SJCRH30 (cell line): Measurements from ENCODE around the gene DCBLD2. TPM values are rescaled to one million over a fixed set of nuclear protein-coding genes. Genes with fewer than 3 reads are reported as not detected.

Source experiments
- DNase-seq, 2 experiments: peaks; one replicate each; pipeline ENCODE4 v3.0.0-alpha.2; 2015 to 2020
- H3K27ac ChIP-seq: fragments of 250-450 bp; sonication (Bioruptor Pico); 2 replicates; pipeline ENCODE4 v1.5.1; 2020; ENCODE audit warnings: mild to moderate bottlenecking, moderate library complexity
- H3K27me3 ChIP-seq: fragments of 250-450 bp; sonication (Bioruptor Pico); 2 replicates; pipeline ENCODE4 v1.5.1; 2020; ENCODE audit warnings: mild to moderate bottlenecking, moderate library complexity
- H3K36me3 ChIP-seq: fragments of 250-450 bp; sonication (Bioruptor Pico); 2 replicates; pipeline ENCODE4 v1.5.1; 2020; ENCODE audit warnings: mild to moderate bottlenecking, moderate library complexity
- H3K4me1 ChIP-seq: fragments of 250-450 bp; sonication (Bioruptor Pico); 2 replicates; pipeline ENCODE4 v1.5.1; 2020; ENCODE audit warnings: mild to moderate bottlenecking, moderate library complexity
- H3K4me3 ChIP-seq: fragments of 250-450 bp; sonication (Bioruptor Pico); 2 replicates; pipeline ENCODE4 v1.5.1; 2020; ENCODE audit warnings: mild to moderate bottlenecking, moderate library complexity
- H3K9me3 ChIP-seq: fragments of 250-450 bp; sonication (Bioruptor Pico); replicated peaks from 2 replicates; pipeline ENCODE4 v1.5.1; 2020; ENCODE audit warnings: mild to moderate bottlenecking, moderate library complexity
- total RNA-seq: library from RNA; depleted of rRNA; stranded (reverse); fragments of >200 nt; shearing (Covaris generic); gene quantifications from 2 replicates; pipeline ENCODE4 v1.2.3, GENCODE V29; 2014; rRNA removed

The DCBLD2 gene
- total RNA-seq, result 56.6 and 61.3 TPM in 2 replicates

- Histone ChIP-seq H3K27me3 (no peaks in the 10 kb centered on the region), H3K36me3 (no peaks in the 10 kb centered on the region), H3K4me1 (0 out of 2 replicates have a peak, but pooled peaks cover 4% of the 10 kb centered on the region), H3K27ac (peak within 1 kb of the TSS; percentile 73), H3K9me3 (no peaks in the 10 kb centered on the region), H3K4me3 (peak within 1 kb of the TSS; percentile 92)
- peak; percentile 99 for DNase-seq
Measured at GRCh38 chr3:98901392-98902350, at the start of gene DCBLD2. Gene DCBLD2, minus strand, starts transcription at chr3:98901695. Its CDS starts 369 bp downstream, at chr3:98901326.

GRCh38 chr3:98945666-98946065 is 44.2 kb upstream of the DCBLD2 start:
- Histone ChIP-seq H3K27ac (no peak overlapping the region), H3K9me3 (no peaks in the 10 kb centered on the region), H3K4me1 (no peaks in the 10 kb centered on the region), H3K4me3 (no peak overlapping the region), H3K27me3 (no peaks in the 10 kb centered on the region), H3K36me3 (no peaks in the 10 kb centered on the region)
- DNase-seq, result no peak

- no peak for DNase-seq
- Histone ChIP-seq H3K27me3 (no peaks in the 10 kb centered on the region), H3K4me3 (no peak overlapping the region), H3K36me3 (no peaks in the 10 kb centered on the region), H3K27ac (no peak overlapping the region), H3K9me3 (no peaks in the 10 kb centered on the region), H3K4me1 (no peaks in the 10 kb centered on the region)
Measured at GRCh38 chr3:98945101-98945524, 43.6 kb upstream of the DCBLD2 start.

- H3K36me3 ChIP-seq, result no peaks in the 10 kb centered on the region
Measured at GRCh38 chr3:98930413-98930812, 28.9 kb upstream of the DCBLD2 start.

GRCh38 chr3:98921957-98922356 is 20.5 kb upstream of the DCBLD2 start:
- H3K27me3 ChIP-seq, result no peaks in the 10 kb centered on the region
- H3K27ac ChIP-seq, result no peak overlapping the region
- no peaks in the 10 kb centered on the region for H3K36me3 ChIP-seq
- no peak for DNase-seq
- H3K9me3 ChIP-seq, result no peaks in the 10 kb centered on the region
- no peak overlapping the region for H3K4me3 ChIP-seq
- no peaks in the 10 kb centered on the region for H3K4me1 ChIP-seq

More at GRCh38 chr3:98930413-98930812, 28.9 kb upstream of the DCBLD2 start:
- peaks cover 5% of the 10 kb centered on the region for H3K9me3 ChIP-seq
- H3K4me3 ChIP-seq, result no peak overlapping the region
- H3K27me3 ChIP-seq, result no peaks in the 10 kb centered on the region
- DNase-seq, result no peak
- no peaks in the 10 kb centered on the region for H3K4me1 ChIP-seq
- no peak overlapping the region for H3K27ac ChIP-seq

GRCh38 chr3:98920166-98920565 is 18.7 kb upstream of the DCBLD2 start:
- Histone ChIP-seq H3K27ac (no peak overlapping the region), H3K4me3 (no peak overlapping the region), H3K4me1 (no peaks in the 10 kb centered on the region), H3K27me3 (no peaks in the 10 kb centered on the region; the same call in 1 of the 2 replicates), H3K36me3 (no peaks in the 10 kb centered on the region), H3K9me3 (no peaks in the 10 kb centered on the region)
- no peak for DNase-seq

GRCh38 chr3:98918586-98918985 is 17.1 kb upstream of the DCBLD2 start:
- Histone ChIP-seq H3K4me3 (no peak overlapping the region), H3K9me3 (no peaks in the 10 kb centered on the region), H3K4me1 (no peaks in the 10 kb centered on the region), H3K27me3 (no peaks in the 10 kb centered on the region; the same call in none of the 2 replicates), H3K27ac (no peak overlapping the region), H3K36me3 (no peaks in the 10 kb centered on the region)
- DNase-seq, result no peak

- Histone ChIP-seq H3K36me3 (no peaks in the 10 kb centered on the region), H3K4me1 (no peaks in the 10 kb centered on the region), H3K9me3 (no peaks in the 10 kb centered on the region), H3K27me3 (no peaks in the 10 kb centered on the region; the same call in none of the 2 replicates), H3K27ac (no peak overlapping the region), H3K4me3 (no peak overlapping the region)
- no peak for DNase-seq
Measured at GRCh38 chr3:98917608-98918007, 16.1 kb upstream of the DCBLD2 start.

GRCh38 chr3:98914210-98915080 is 12.9 kb upstream of the DCBLD2 start:
- H3K4me3 ChIP-seq, result no peak overlapping the region
- no peak for DNase-seq
- no peaks in the 10 kb centered on the region; the same call in none of the 2 replicates for H3K27me3 ChIP-seq
- peaks cover 3% of the 10 kb centered on the region for H3K9me3 ChIP-seq
- no peaks in the 10 kb centered on the region for H3K4me1 ChIP-seq
- no peaks in the 10 kb centered on the region for H3K36me3 ChIP-seq
- no peak overlapping the region for H3K27ac ChIP-seq

- Histone ChIP-seq H3K27me3 (no peaks in the 10 kb centered on the region; the same call in none of the 2 replicates), H3K9me3 (peaks cover 10% of the 10 kb centered on the region), H3K27ac (no peak overlapping the region), H3K36me3 (no peaks in the 10 kb centered on the region), H3K4me1 (no peaks in the 10 kb centered on the region), H3K4me3 (no peak overlapping the region)
- DNase-seq, result no peak
Measured at GRCh38 chr3:98912448-98912847, 11.0 kb upstream of the DCBLD2 start.

GRCh38 chr3:98906230-98906629 is 4.7 kb upstream of the DCBLD2 start:
- no peaks in the 10 kb centered on the region for H3K27me3 ChIP-seq
- DNase-seq, result no peak
- H3K27ac ChIP-seq, result no peak overlapping the region
- H3K9me3 ChIP-seq, result peaks cover 10% of the 10 kb centered on the region
- no peaks in the 10 kb centered on the region for H3K36me3 ChIP-seq
- H3K4me1 ChIP-seq, result no peaks in the 10 kb centered on the region
- H3K4me3 ChIP-seq, result no peak overlapping the region

- no peak for DNase-seq
- Histone ChIP-seq H3K27ac (no peak overlapping the region), H3K27me3 (no peaks in the 10 kb centered on the region), H3K9me3 (peaks cover 3% of the 10 kb centered on the region; the same call in 1 of the 2 replicates), H3K36me3 (no peaks in the 10 kb centered on the region), H3K4me3 (no peak overlapping the region), H3K4me1 (0 out of 2 replicates have a peak, but pooled peaks cover 4% of the 10 kb centered on the region)
Measured at GRCh38 chr3:98903705-98904481, 2.4 kb upstream of the DCBLD2 start.

GRCh38 chr3:98903099-98903498 is 1.6 kb upstream of the DCBLD2 start:
- H3K4me3 ChIP-seq, result no peak overlapping the region
- 0 out of 2 replicates have a peak, but pooled peaks cover 1% of the 10 kb centered on the region for H3K9me3 ChIP-seq
- DNase-seq, result no peak
- H3K27me3 ChIP-seq, result no peaks in the 10 kb centered on the region
- H3K27ac ChIP-seq, result no peak overlapping the region
- H3K36me3 ChIP-seq, result no peaks in the 10 kb centered on the region
- 0 out of 2 replicates have a peak, but pooled peaks cover 4% of the 10 kb centered on the region for H3K4me1 ChIP-seq

- Histone ChIP-seq H3K4me1 (0 out of 2 replicates have a peak, but pooled peaks cover 4% of the 10 kb centered on the region), H3K36me3 (no peaks in the 10 kb centered on the region)
Measured at GRCh38 chr3:98902351-98902740, 851 bp upstream of the DCBLD2 start.

More at GRCh38 chr3:98902351-98902740, 851 bp upstream of the DCBLD2 start:
- peak overlapping the region; percentile 46 for H3K27ac ChIP-seq
- no peaks in the 10 kb centered on the region for H3K9me3 ChIP-seq
- H3K27me3 ChIP-seq, result no peaks in the 10 kb centered on the region
- H3K4me3 ChIP-seq, result peak overlapping the region; percentile 92
- peak in 1 of 2 experiments; percentile 10 for DNase-seq
